IPS DF 6.9 (cell line): ENCODE measurements around the gene ITGB7.

Experiments
- DNase-seq: peaks from one replicate; pipeline ENCODE4 v3.0.0-alpha.2; 2013; ENCODE audit warnings: low read depth, low spot score
- H3K27ac ChIP-seq: one replicate; pipeline ENCODE4 v1.5.1; 2013; ENCODE audit warnings: low read length, control low read depth
- H3K27me3 ChIP-seq: 2 replicates; pipeline ENCODE4 v1.6.1; 2013; ENCODE audit warnings: mild to moderate bottlenecking, low read length; ENCODE audit not compliant: control insufficient read depth, insufficient read depth
- H3K36me3 ChIP-seq: 2 replicates; pipeline ENCODE4 v1.6.1; 2013; ENCODE audit warnings: low read length; ENCODE audit not compliant: control insufficient read depth, insufficient read depth
- H3K4me1 ChIP-seq: 2 replicates; pipeline ENCODE4 v1.6.1; 2013; ENCODE audit warnings: low read length; ENCODE audit not compliant: control insufficient read depth, insufficient read depth
- H3K4me3 ChIP-seq: 2 replicates; pipeline ENCODE4 v1.5.1; 2013; ENCODE audit warnings: mild to moderate bottlenecking, low read length
- H3K9me3 ChIP-seq: 2 replicates; pipeline ENCODE4 v1.6.1; 2013; ENCODE audit warnings: low read length, inconsistent platforms; ENCODE audit not compliant: control insufficient read depth, insufficient read depth
- WGBS: extraction: QIAGEN DNeasy Blood & Tissue Kit; methylation state at CpG from one replicate; pipeline ENCODE4 v1.1.7; 2013; ENCODE audit warnings: mixed read lengths, missing lambda C conversion rate; ENCODE audit not compliant: insufficient read length, insufficient coverage; 5-methylcytosine and 5-hydroxymethylcytosine counted together

ITGB7 gene

DNA sequence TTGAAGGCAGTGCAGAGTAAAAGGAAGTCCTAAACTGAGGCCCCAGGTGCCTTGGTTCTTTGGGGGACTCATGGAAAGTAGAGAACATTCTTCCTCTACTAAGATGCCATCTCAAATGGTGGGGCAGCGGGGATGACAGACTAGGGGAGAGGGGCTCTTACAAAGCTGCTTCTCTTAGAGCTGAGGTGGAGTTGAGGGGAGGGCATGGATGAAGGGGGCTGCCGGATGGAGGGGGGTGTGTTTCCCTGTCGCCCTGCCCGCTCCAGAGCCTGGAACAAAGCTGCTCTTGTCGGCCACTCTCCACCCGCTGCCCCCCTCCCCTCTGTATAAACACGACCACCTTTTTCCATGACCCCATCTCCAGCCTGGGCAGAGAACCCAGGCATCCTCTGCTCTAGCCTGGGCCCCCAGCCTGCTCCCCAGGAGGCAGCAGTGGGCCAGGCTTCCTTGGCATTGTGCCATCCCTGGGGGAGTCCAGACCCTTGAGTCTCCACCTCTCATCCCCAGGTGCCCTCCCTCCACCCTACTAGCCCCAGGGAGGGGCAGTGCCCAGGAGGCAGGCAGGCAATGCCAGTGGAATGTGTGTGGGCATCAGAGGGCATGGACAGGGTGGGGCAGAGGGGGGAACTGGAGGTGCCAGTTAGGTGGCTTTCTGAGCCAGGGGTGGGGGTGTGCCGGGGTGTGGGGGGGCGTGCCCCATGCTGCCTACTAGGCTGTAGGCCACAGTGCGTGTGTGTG is 23.2 kb upstream of the ITGB7 start:
- no peaks in the 10 kb centered on the region for H3K36me3 ChIP-seq
- H3K4me1 ChIP-seq: peaks cover 26% of the 10 kb centered on the region
- no peak overlapping the region for H3K4me3 ChIP-seq
- no CpG with 5 or more reads among the region's 10 CpGs for WGBS
- no peak for DNase-seq
- H3K9me3 ChIP-seq: no peaks in the 10 kb centered on the region
- no peaks in the 10 kb centered on the region for H3K27me3 ChIP-seq
- no peak overlapping the region for H3K27ac ChIP-seq

GRCh38 chr12:53229454-53229853 is 22.4 kb upstream of the ITGB7 start:
- Histone ChIP-seq H3K4me1 (peaks cover 27% of the 10 kb centered on the region), H3K27me3 (no peaks in the 10 kb centered on the region), H3K36me3 (no peaks in the 10 kb centered on the region), H3K27ac (no peak overlapping the region), H3K4me3 (no peak overlapping the region), H3K9me3 (no peaks in the 10 kb centered on the region)
- WGBS: no CpG with 5 or more reads among the region's 2 CpGs
- DNase-seq: no peak

GRCh38 chr12:53227836-53228235 is 20.8 kb upstream of the ITGB7 start:
- WGBS: no CpG with 5 or more reads among the region's 1 CpG
- peaks cover 26% of the 10 kb centered on the region for H3K4me1 ChIP-seq
- H3K4me3 ChIP-seq: no peak overlapping the region
- no peaks in the 10 kb centered on the region for H3K36me3 ChIP-seq
- DNase-seq: no peak
- no peak overlapping the region for H3K27ac ChIP-seq
- H3K27me3 ChIP-seq: no peaks in the 10 kb centered on the region
- H3K9me3 ChIP-seq: no peaks in the 10 kb centered on the region

- no peak for DNase-seq
- no peaks in the 10 kb centered on the region for H3K36me3 ChIP-seq
- WGBS: no CpG with 5 or more reads among the region's 11 CpGs
- no peaks in the 10 kb centered on the region for H3K27me3 ChIP-seq
- H3K27ac ChIP-seq: no peak overlapping the region
- no peak overlapping the region for H3K4me3 ChIP-seq
- H3K4me1 ChIP-seq: peaks cover 27% of the 10 kb centered on the region
- H3K9me3 ChIP-seq: no peaks in the 10 kb centered on the region
Measured at GRCh38 chr12:53227341-53227740, 20.3 kb upstream of the ITGB7 start.

- no peak for DNase-seq
- Histone ChIP-seq H3K27ac (no peak overlapping the region), H3K27me3 (no peaks in the 10 kb centered on the region), H3K36me3 (no peaks in the 10 kb centered on the region), H3K4me3 (no peak overlapping the region), H3K9me3 (no peaks in the 10 kb centered on the region), H3K4me1 (peaks cover 29% of the 10 kb centered on the region)
- no CpG with 5 or more reads among the region's 4 CpGs for WGBS
Measured at GRCh38 chr12:53226815-53227214, 19.8 kb upstream of the ITGB7 start.

DNA sequence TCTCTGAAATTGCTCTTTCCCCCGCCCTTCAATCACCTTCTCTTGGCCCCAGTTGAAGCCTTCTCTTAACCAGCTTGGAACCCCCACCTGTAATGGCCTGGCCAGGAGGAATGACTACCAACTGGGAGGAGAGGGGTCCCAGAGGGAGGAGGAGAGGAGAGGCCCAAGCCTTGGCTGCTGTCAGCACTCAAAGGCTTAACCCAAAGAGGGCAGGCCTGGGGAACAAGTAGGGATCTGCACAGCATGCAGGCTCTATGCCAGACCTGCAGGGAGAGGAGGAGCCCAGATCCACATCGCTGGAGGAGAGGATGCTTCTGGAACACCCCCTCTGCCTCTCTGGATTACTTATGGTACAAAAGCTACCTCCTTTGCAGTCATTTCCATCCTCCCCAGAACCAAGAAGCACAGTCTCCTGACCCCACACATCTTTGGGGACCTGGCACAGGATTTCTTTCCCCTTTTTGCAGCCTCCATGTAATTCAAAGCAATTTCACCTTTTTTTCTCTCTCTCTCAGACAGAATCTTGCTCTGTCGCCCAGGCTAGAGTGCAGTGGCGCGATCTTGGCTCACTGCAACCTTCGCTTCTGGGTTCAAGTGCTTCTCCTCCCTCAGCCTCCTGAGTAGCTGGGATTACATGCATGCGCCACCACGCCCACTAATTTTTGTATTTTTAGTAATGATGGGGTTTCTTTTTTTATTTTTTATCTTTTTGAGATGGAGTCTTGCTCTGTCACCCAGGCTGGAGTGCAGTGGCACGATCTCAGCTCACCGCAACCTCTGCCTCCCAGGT is 18.8 kb upstream of the ITGB7 start:
- DNase-seq: no peak
- H3K27ac ChIP-seq: no peak overlapping the region
- WGBS: no CpG with 5 or more reads among the region's 10 CpGs
- H3K27me3 ChIP-seq: no peaks in the 10 kb centered on the region
- H3K9me3 ChIP-seq: no peaks in the 10 kb centered on the region
- no peaks in the 10 kb centered on the region for H3K36me3 ChIP-seq
- peaks cover 29% of the 10 kb centered on the region for H3K4me1 ChIP-seq
- H3K4me3 ChIP-seq: no peak overlapping the region

DNA sequence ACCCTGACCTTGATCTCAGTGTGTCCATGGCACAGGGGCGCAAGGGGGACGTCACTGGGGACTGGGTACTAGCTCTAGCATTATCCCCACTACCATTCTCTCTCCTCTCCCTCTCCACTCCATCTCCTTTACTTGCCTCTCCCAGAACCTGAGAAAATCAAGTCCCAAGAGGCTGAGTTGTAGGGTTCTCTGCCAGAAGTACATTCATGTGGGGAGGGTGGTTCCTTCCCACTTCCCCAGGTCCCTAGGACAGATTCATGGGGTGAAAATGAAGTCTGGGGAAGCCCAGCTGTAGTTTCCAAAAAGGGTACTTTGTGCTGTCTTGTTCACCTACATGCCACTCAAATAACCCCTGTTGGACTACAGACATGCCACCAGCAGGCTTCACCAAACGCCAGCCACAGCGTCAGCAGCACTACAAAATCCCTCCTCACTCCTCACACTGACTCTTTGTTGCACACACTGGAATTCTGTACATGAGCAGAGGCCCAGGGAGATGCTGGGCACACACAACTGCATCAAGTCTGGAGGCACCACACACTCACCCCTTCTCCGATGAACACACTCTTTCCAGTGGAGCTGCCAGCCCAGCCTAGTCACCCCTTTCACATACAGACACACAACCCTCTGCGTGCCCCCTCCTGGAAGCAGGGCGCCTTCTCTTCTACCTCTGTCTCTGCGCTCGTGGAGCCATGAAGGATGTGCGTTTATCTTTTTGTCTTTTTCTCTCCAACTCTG is 18.0 kb upstream of the ITGB7 start:
- no peak overlapping the region for H3K4me3 ChIP-seq
- no CpG with 5 or more reads among the region's 10 CpGs for WGBS
- H3K27me3 ChIP-seq: no peaks in the 10 kb centered on the region
- no peaks in the 10 kb centered on the region for H3K9me3 ChIP-seq
- H3K4me1 ChIP-seq: peaks cover 27% of the 10 kb centered on the region
- DNase-seq: no peak
- H3K36me3 ChIP-seq: no peaks in the 10 kb centered on the region
- H3K27ac ChIP-seq: no peak overlapping the region

GRCh38 chr12:53224061-53224896 is 17.2 kb upstream of the ITGB7 start:
- DNase-seq: no peak

DNA sequence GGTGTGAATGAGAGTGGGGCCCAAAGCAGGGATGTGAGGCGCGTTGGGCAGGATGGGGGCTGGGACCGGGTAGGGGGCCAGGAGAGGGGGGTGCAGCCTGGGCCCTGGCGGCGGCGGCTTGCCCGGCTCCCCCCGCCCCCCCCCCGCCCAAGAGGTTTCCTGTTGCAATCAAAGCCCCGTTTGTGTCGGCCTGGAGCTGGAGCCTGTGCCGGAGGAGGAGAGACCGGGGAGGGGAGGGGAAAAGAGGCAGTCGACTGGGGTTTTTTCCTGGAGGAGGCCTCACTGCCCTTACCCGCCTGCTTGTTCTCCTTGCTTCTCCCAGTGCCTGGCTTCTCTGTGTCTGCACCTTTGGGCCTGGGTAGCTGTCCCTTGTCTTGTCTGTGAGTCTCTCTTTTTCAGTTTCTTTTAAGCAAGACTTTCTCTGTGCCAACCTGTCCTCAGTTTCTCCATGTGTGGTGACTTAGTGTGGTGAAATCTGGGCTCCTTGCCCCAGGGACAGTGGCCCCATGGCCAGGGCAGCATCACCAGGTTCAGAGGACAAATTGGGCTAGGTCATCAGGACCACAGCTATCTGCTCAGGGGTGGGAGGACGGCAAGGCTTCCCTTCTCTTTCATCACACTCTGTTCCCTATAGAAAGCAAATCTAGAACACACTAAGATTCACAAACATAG is 16.5 kb upstream of the ITGB7 start:
- no CpG with 5 or more reads among the region's 16 CpGs for WGBS
- H3K27me3 ChIP-seq: no peaks in the 10 kb centered on the region; the same call in 1 of the 2 replicates
- no peak overlapping the region for H3K27ac ChIP-seq
- H3K4me1 ChIP-seq: peaks cover 28% of the 10 kb centered on the region
- H3K4me3 ChIP-seq: no peak overlapping the region
- DNase-seq: no peak
- no peaks in the 10 kb centered on the region for H3K9me3 ChIP-seq
- no peaks in the 10 kb centered on the region for H3K36me3 ChIP-seq

More at GRCh38 chr12:53224061-53224896, 17.2 kb upstream of the ITGB7 start:
- no peaks in the 10 kb centered on the region; the same call in 1 of the 2 replicates for H3K27me3 ChIP-seq
- H3K4me1 ChIP-seq: peaks cover 27% of the 10 kb centered on the region
- H3K36me3 ChIP-seq: no peaks in the 10 kb centered on the region
- no CpG with 5 or more reads among the region's 11 CpGs for WGBS
- H3K9me3 ChIP-seq: no peaks in the 10 kb centered on the region
- no peak overlapping the region for H3K4me3 ChIP-seq
- H3K27ac ChIP-seq: no peak overlapping the region
